ENCODE data around the gene TRAF2.

The TRAF2 gene

DNA sequence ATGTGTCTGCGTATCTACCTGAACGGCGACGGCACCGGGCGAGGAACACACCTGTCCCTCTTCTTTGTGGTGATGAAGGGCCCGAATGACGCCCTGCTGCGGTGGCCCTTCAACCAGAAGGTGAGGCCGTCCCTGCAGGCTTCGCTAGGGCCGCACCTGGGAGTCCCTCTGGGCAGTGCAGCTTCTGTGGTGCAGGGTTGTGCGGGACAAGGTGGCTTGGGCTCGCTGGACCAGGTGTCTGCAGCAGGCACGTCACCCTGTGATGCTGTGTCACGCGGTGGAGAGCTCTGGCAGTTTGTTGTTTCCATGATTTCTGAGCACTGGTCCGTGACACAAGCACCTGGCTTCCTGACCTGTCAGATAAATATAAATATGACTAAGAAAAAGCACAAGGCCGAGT lies 37.6 kb downstream of the TRAF2 start:
- H3K27ac ChIP-seq (ENCODE audit: low read depth, low read length), result no peak overlapping the region
- H3K56ac ChIP-seq (ENCODE audit: low read length), result no peak overlapping the region
- WGBS (ENCODE audit: extremely low coverage, insufficient coverage, low lambda C conversion rate), result no CpG with 5 or more reads among the region's 19 CpGs
- H3K4me3 ChIP-seq (ENCODE audit: low read length), result no peak overlapping the region
- no peaks in the 10 kb centered on the region for H3K27me3 ChIP-seq (ENCODE audit: insufficient read depth, low read length, poor library complexity)
- no peak overlapping the region for H2BK15ac ChIP-seq (replicated peaks; ENCODE audit: low read depth)
- no peaks in the 10 kb centered on the region for H3K79me1 ChIP-seq (ENCODE audit: low read length)
- H3K4me2 ChIP-seq (ENCODE audit: low read length), result no peak overlapping the region
- H3K79me2 ChIP-seq (ENCODE audit: control insufficient read depth, insufficient read depth, low read length), result no peaks in the 10 kb centered on the region
- H3K4ac ChIP-seq (ENCODE audit: low read depth, low read length), result no peak overlapping the region
- DNase-seq, result no peak
- no peak overlapping the region for H3K23ac ChIP-seq (ENCODE audit: low read length)
- no peak overlapping the region for H2BK120ac ChIP-seq (ENCODE audit: low read depth, low read length)
- peaks cover 9% of the 10 kb centered on the region for H3K36me3 ChIP-seq (ENCODE audit: control insufficient read depth, insufficient read depth, low read length)
- H3K4me1 ChIP-seq (ENCODE audit: control insufficient read depth, low read depth, low read length), result no peaks in the 10 kb centered on the region
- no peak overlapping the region for H4K5ac ChIP-seq (ENCODE audit: low read length)
- H2AK5ac ChIP-seq (ENCODE audit: low read length), result no peak overlapping the region
- H3K18ac ChIP-seq (ENCODE audit: low read length), result no peak overlapping the region
- H2BK5ac ChIP-seq (ENCODE audit: low read length), result no peak overlapping the region
- no peak overlapping the region for H3K9ac ChIP-seq (ENCODE audit: low read length)
- H4K8ac ChIP-seq (ENCODE audit: low read depth, low read length), result no peak overlapping the region

DNA sequence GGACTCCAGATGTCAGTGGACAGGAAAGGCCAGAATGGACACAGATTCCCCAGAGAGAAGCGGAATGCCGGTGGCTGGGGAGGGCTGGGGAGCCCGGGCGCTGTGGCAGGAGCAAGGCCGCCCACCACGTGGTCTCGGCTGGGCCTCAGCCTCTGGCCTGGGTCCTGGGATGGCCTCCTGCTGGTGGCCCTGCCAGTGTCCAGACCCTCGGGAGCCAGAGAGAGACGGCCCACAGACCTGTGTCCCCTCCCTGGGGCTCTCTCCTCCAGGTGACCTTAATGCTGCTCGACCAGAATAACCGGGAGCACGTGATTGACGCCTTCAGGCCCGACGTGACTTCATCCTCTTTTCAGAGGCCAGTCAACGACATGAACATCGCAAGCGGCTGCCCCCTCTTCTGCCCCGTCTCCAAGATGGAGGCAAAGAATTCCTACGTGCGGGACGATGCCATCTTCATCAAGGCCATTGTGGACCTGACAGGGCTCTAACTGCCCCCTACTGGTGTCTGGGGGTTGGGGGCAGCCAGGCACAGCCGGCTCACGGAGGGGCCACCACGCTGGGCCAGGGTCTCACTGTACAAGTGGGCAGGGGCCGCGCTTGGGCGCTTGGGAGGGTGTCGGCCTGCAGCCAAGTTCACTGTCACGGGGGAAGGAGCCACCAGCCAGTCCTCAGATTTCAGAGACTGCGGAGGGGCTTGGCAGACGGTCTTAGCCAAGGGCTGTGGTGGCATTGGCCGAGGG lies 39.3 kb downstream of the TRAF2 start:
- Histone ChIP-seq H3K4me2 (ENCODE audit: low read length) (no peak overlapping the region), H3K36me3 (ENCODE audit: control insufficient read depth, insufficient read depth, low read length) (peaks cover 7% of the 10 kb centered on the region), H3K27me3 (ENCODE audit: insufficient read depth, low read length, poor library complexity) (no peaks in the 10 kb centered on the region), H2BK5ac (ENCODE audit: low read length) (no peak overlapping the region), H3K4me1 (ENCODE audit: control insufficient read depth, low read depth, low read length) (no peaks in the 10 kb centered on the region), H3K4me3 (ENCODE audit: low read length) (no peak overlapping the region), H2BK120ac (ENCODE audit: low read depth, low read length) (no peak overlapping the region), H4K5ac (ENCODE audit: low read length) (no peak overlapping the region), H3K18ac (ENCODE audit: low read length) (no peak overlapping the region), H2AK5ac (ENCODE audit: low read length) (no peak overlapping the region), H3K4ac (ENCODE audit: low read depth, low read length) (no peak overlapping the region), H3K9ac (ENCODE audit: low read length) (no peak overlapping the region), H3K79me2 (ENCODE audit: control insufficient read depth, insufficient read depth, low read length) (no peaks in the 10 kb centered on the region), H4K8ac (ENCODE audit: low read depth, low read length) (no peak overlapping the region), H3K79me1 (ENCODE audit: low read length) (no peaks in the 10 kb centered on the region), H3K27ac (ENCODE audit: low read depth, low read length) (no peak overlapping the region), H3K56ac (ENCODE audit: low read length) (no peak overlapping the region), H2BK15ac (replicated peaks; ENCODE audit: low read depth) (no peak overlapping the region), H3K23ac (ENCODE audit: low read length) (no peak overlapping the region)
- no peak for DNase-seq
- no CpG with 5 or more reads among the region's 33 CpGs for WGBS (ENCODE audit: extremely low coverage, insufficient coverage, low lambda C conversion rate)

DNA sequence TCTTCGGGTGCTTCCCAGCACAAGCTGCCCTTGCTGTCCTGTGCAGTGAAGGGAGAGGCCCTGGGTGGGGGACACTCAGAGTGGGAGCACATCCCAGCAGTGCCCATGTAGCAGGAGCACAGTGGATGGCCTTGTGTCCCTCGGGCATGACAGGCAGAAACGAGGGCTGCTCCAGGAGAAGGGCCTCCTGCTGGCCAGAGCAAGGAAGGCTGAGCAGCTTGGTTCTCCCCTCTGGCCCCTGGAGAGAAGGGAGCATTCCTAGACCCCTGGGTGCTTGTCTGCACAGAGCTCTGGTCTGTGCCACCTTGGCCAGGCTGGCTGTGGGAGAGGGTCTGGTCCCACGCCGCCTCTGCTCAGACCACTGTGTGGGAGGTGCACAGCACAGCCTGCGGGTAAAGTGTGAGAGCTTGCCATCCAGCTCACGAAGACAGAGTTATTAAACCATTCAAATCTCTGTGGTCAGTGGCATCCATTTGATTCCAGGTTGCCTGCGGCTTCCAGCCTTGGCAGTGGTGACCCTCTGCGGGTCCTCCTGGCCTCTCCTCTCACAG lies 39.9 kb downstream of the TRAF2 start:
- no CpG with 5 or more reads among the region's 9 CpGs for WGBS (ENCODE audit: extremely low coverage, insufficient coverage, low lambda C conversion rate)

DNA sequence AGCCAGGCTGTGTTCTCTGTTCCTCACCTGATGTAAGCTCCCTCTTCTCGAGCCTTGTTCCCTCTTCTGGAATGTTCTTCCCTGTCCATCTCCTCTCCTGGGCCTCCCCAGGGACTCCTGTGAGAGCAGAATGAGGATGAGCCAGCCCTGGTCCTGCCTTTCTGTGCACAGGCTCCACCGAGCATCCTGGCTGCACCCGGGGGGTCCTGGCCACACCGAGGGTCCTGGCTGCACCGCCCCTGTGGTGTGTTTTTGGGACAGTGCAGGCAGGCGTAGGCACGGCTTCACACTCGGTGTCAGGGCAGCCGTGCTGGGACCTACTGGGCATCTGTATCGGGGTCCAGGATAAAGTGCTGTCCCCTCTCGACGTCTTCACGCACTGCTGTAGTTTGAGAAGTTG lies 40.4 kb downstream of the TRAF2 start:
- H2BK120ac ChIP-seq (ENCODE audit: low read depth, low read length), result no peak overlapping the region
- H3K9ac ChIP-seq (ENCODE audit: low read length), result no peak overlapping the region
- no peak overlapping the region for H2AK5ac ChIP-seq (ENCODE audit: low read length)
- H3K4me3 ChIP-seq (ENCODE audit: low read length), result no peak overlapping the region
- H3K79me1 ChIP-seq (ENCODE audit: low read length), result no peaks in the 10 kb centered on the region
- H4K8ac ChIP-seq (ENCODE audit: low read depth, low read length), result no peak overlapping the region
- no peaks in the 10 kb centered on the region for H3K27me3 ChIP-seq (ENCODE audit: insufficient read depth, low read length, poor library complexity)
- DNase-seq, result no peak
- no peaks in the 10 kb centered on the region for H3K79me2 ChIP-seq (ENCODE audit: control insufficient read depth, insufficient read depth, low read length)
- no peak overlapping the region for H2BK15ac ChIP-seq (replicated peaks; ENCODE audit: low read depth)
- H4K5ac ChIP-seq (ENCODE audit: low read length), result no peak overlapping the region
- H3K4ac ChIP-seq (ENCODE audit: low read depth, low read length), result no peak overlapping the region
- no peak overlapping the region for H3K27ac ChIP-seq (ENCODE audit: low read depth, low read length)
- no CpG with 5 or more reads among the region's 13 CpGs for WGBS (ENCODE audit: extremely low coverage, insufficient coverage, low lambda C conversion rate)
- no peak overlapping the region for H3K4me2 ChIP-seq (ENCODE audit: low read length)
- H3K36me3 ChIP-seq (ENCODE audit: control insufficient read depth, insufficient read depth, low read length), result peaks cover 6% of the 10 kb centered on the region
- no peak overlapping the region for H2BK5ac ChIP-seq (ENCODE audit: low read length)
- no peak overlapping the region for H3K18ac ChIP-seq (ENCODE audit: low read length)
- no peak overlapping the region for H3K23ac ChIP-seq (ENCODE audit: low read length)
- H3K4me1 ChIP-seq (ENCODE audit: control insufficient read depth, low read depth, low read length), result no peaks in the 10 kb centered on the region
- no peak overlapping the region for H3K56ac ChIP-seq (ENCODE audit: low read length)

More for the DNA sequence above, 39.9 kb downstream of the TRAF2 start:
- Histone ChIP-seq H3K18ac (ENCODE audit: low read length) (no peak overlapping the region), H2BK120ac (ENCODE audit: low read depth, low read length) (no peak overlapping the region), H3K4me2 (ENCODE audit: low read length) (no peak overlapping the region), H2AK5ac (ENCODE audit: low read length) (no peak overlapping the region), H4K5ac (ENCODE audit: low read length) (no peak overlapping the region), H4K8ac (ENCODE audit: low read depth, low read length) (no peak overlapping the region), H3K27ac (ENCODE audit: low read depth, low read length) (no peak overlapping the region), H3K4me1 (ENCODE audit: control insufficient read depth, low read depth, low read length) (no peaks in the 10 kb centered on the region), H2BK15ac (replicated peaks; ENCODE audit: low read depth) (no peak overlapping the region), H3K4me3 (ENCODE audit: low read length) (no peak overlapping the region), H3K79me2 (ENCODE audit: control insufficient read depth, insufficient read depth, low read length) (no peaks in the 10 kb centered on the region), H3K27me3 (ENCODE audit: insufficient read depth, low read length, poor library complexity) (no peaks in the 10 kb centered on the region), H3K79me1 (ENCODE audit: low read length) (no peaks in the 10 kb centered on the region), H3K36me3 (ENCODE audit: control insufficient read depth, insufficient read depth, low read length) (peaks cover 6% of the 10 kb centered on the region), H3K23ac (ENCODE audit: low read length) (no peak overlapping the region), H2BK5ac (ENCODE audit: low read length) (no peak overlapping the region), H3K9ac (ENCODE audit: low read length) (no peak overlapping the region), H3K56ac (ENCODE audit: low read length) (no peak overlapping the region), H3K4ac (ENCODE audit: low read depth, low read length) (no peak overlapping the region)
- no peak for DNase-seq

DNA sequence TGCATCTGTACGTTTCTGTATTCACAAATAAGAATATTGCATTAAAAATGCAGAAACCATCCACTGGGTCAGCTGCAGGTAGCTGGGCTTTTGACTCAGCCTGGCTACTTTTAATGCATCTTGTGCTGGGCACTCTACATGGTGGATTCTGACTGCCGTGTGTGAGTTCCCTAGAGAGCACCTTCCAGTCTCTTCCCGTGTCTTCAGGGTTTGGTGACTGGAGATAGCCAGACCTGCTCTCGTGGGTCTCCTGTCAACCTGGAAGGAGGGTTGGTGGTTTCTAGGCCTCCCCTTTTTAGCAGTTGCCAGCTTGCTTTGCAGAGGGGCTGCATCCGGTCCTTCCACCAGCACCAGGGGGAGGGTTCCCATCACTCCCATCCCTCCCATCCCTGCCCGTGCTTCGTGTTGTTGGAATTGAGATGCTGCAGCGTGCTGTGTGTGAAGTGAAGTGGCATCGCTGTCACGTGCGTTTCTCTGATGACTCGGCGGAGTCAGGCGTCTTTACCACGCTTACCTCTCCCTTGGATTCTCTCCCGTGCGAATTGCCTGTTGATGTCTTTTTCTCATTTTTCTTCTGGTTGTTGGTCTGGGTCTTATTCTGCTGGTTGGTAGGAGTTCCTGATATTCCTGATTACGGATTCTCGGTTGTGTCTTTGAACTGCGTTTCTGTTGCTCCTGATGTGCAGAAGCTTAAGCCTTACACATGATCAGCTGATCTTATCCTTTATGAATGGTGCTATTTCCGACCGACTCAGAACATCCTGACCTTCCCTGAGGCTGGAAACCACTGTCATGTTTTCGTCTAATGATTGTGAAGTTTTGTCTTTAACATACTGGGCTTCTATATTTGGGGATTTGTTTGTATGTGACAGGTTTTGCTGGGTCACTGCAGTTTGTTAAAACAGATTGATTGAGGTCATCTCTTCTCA lies 41.3 kb downstream of the TRAF2 start:
- no peak overlapping the region for H3K23ac ChIP-seq (ENCODE audit: low read length)
- H3K27me3 ChIP-seq (ENCODE audit: insufficient read depth, low read length, poor library complexity), result no peaks in the 10 kb centered on the region
- WGBS (ENCODE audit: extremely low coverage, insufficient coverage, low lambda C conversion rate), result no CpG with 5 or more reads among the region's 23 CpGs
- no peaks in the 10 kb centered on the region for H3K4me1 ChIP-seq (ENCODE audit: control insufficient read depth, low read depth, low read length)
- H2AK5ac ChIP-seq (ENCODE audit: low read length), result no peak overlapping the region
- no peak overlapping the region for H4K5ac ChIP-seq (ENCODE audit: low read length)
- no peaks in the 10 kb centered on the region for H3K79me2 ChIP-seq (ENCODE audit: control insufficient read depth, insufficient read depth, low read length)
- no peak overlapping the region for H2BK15ac ChIP-seq (replicated peaks; ENCODE audit: low read depth)
- H3K18ac ChIP-seq (ENCODE audit: low read length), result no peak overlapping the region
- H3K4me2 ChIP-seq (ENCODE audit: low read length), result no peak overlapping the region
- H3K56ac ChIP-seq (ENCODE audit: low read length), result no peak overlapping the region
- H3K27ac ChIP-seq (ENCODE audit: low read depth, low read length), result no peak overlapping the region
- no peak overlapping the region for H2BK5ac ChIP-seq (ENCODE audit: low read length)
- H3K36me3 ChIP-seq (ENCODE audit: control insufficient read depth, insufficient read depth, low read length), result peaks cover 6% of the 10 kb centered on the region
- no peak overlapping the region for H3K4me3 ChIP-seq (ENCODE audit: low read length)
- H2BK120ac ChIP-seq (ENCODE audit: low read depth, low read length), result no peak overlapping the region
- no peak overlapping the region for H3K9ac ChIP-seq (ENCODE audit: low read length)
- no peak overlapping the region for H3K4ac ChIP-seq (ENCODE audit: low read depth, low read length)
- H3K79me1 ChIP-seq (ENCODE audit: low read length), result no peaks in the 10 kb centered on the region
- no peak for DNase-seq
- no peak overlapping the region for H4K8ac ChIP-seq (ENCODE audit: low read depth, low read length)

Measured in mesendoderm (in vitro differentiated cells).